HG03378 (cell line): Measurements from ENCODE around the gene CHRNB2.

ENCODE experiments used
- ATAC-seq: cut with Tn5 transposase; IDR thresholded peaks from one replicate; pipeline ENCODE4 v1.9.1; 2021; ENCODE audit warnings: mild to moderate bottlenecking, moderate library complexity; ENCODE audit not compliant: unreplicated experiment

The CHRNB2 gene

GRCh38 chr1:154551474-154551873 is 16.1 kb upstream of the CHRNB2 start:
- ATAC-seq = no peak

GRCh38 chr1:154552036-154552435 is 15.5 kb upstream of the CHRNB2 start:
- no peak for ATAC-seq

GRCh38 chr1:154553056-154554030 is 14.2 kb upstream of the CHRNB2 start:
- no peak for ATAC-seq

DNA sequence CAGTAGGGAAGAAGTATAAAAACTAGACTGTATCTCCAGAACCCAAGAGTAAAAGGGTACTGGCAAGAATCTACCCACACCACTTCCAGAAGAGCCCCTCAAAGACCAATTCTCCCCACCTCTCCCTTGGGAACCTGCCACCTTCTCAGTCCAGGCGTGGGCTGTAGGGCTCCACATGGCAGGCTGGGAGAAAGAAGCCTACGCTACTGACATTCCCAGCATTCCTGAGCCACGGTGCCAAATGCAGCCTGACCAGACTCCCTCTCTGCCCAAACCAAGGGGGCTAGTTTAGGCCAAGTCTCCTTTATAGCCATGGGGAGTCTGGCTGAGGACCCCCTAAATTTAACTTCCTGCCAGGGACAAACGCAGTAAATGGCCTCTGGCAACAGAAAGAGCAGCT is 11.2 kb upstream of the CHRNB2 start:
- ATAC-seq = no peak

- no peak for ATAC-seq
Observed at GRCh38 chr1:154557248-154557938, 10.2 kb upstream of the CHRNB2 start.

DNA sequence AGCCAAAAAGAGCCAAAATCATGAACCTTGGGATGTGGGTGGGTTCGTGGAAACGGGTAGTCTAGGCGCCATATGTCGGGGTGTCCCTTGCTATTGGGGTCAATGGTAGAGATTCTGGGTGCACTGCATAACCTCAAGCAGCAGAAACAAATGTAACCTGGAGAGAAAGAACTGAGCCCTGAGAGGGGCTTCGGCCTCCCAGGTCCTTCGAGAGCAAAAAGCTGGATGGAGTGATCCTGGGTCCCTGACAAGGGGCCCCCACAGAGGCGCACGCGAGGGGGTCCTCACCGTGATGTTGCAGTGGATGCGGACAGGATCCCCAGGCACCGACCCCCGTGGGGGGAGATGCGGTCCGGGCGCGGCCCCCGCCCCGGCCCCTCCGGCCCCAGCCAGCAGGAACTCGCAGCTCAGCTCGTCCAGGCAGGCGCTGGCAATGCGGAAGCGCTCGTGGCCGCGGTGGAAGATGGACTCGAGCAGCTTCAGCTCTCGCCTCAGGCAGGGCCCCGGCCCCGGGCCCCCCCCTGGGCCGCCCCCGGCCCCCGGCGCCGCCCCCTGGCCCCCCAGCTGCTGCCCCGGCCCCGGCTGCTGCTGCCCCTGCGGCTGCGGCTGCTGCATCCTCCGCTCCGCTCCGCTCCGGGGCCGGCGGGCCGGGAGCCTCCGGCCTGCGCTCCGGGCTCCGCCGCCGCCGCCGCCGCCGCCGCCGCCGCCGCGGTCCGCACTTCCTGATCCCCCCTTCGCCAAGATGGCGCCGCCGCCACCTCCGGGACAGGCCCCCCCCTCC is 9.4 kb upstream of the CHRNB2 start, which contains the start of gene UBE2Q1:
Gene UBE2Q1, minus strand, starts transcription at position 724 of the 781 bp plus-strand sequence. Its CDS starts 109 bp downstream, at position 615.
- no peak for ATAC-seq

- peak; percentile 71 for ATAC-seq
Observed at GRCh38 chr1:154558720-154559465, 8.7 kb upstream of the CHRNB2 start.

- peak; percentile 60 for ATAC-seq
Observed at GRCh38 chr1:154559466-154560044, 8.0 kb upstream of the CHRNB2 start.

DNA sequence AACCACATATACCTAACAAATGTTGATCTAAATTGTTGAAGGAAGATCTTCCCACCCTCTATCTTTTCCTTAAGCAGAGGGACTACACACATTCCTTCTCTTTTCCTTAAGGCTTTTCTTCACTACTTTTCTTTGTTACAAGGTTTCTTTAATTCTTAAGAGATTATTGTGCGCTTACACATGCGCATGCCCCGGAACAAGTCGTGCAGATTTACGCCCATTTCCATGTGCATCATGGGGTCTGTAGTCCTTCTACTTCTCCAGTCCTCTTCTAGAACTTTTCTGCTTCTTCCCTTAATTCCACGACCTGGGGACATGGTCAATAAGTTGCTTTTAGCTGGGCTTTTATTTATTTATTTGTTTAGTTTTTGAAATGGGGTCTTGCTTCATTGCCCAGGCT is 1.7 kb upstream of the CHRNB2 start:
- no peak for ATAC-seq

- no peak for ATAC-seq
Observed at GRCh38 chr1:154568157-154568815, 708 bp downstream of the CHRNB2 start.

GRCh38 chr1:154571244-154571963 is 3.8 kb downstream of the CHRNB2 start:
- no peak for ATAC-seq

DNA sequence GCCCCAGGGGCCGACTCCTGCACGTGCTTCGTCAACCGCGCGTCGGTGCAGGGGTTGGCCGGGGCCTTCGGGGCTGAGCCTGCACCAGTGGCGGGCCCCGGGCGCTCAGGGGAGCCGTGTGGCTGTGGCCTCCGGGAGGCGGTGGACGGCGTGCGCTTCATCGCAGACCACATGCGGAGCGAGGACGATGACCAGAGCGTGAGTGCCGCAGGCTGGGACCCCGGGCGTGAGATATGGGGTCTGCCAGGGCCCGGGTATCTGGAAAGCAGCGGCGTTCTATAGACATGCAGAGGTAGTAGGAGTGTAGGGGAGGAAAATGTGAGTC is 4.3 kb downstream of the CHRNB2 start:
- no peak for ATAC-seq

DNA sequence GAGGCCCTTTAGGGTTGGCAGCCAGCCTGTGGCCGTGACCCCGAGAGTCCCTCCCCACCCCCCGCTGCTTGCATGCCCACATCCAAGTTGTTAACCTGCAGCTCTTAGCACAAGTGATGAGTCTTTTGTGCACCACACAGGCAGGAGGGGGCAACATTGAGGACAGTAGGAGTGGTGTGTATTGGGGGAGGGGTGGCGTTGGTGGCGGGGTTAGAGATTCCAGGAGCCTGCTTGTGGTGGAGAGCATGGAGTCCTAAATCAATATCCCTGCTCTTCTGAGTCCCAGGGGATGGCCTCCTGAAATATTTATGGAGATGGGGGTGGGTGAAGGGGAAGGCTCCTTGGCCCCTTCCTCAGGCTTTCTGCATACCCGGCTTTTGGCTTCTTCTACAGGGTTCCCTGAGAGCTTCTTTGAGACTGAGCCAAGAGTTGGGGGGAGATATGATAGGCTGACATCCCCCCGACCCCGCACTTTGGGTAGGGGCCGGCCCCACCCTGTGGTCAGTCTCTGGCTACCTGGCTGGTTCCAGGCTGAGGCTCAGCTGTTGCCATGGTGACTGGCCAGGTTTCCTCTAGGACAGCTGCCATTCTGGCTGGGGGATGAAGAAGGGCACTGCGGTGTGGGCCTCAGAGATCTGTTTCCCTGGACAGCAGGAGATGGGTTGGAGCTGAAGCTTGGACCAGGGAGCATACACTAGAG is 5.0 kb downstream of the CHRNB2 start:
- ATAC-seq = no peak

DNA sequence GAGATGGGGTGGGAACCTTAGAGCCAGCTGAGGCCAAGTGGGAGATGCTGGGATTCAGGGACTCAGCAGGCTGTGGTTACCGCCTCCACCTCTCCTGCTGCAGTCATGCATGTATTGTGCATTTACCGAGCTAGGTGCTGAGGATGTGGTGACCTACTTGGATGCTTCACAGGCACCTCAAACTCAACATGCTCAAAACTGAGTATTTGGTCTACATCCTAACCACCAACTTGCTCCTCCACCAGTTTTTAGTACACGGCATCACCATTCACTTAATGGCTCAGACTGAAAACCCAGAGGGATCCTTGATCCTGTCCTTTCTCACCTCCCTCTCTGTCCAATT is 5.6 kb downstream of the CHRNB2 start:
- ATAC-seq = no peak

- no peak for ATAC-seq
Observed at GRCh38 chr1:154574716-154575115, 7.1 kb downstream of the CHRNB2 start.

GRCh38 chr1:154575147-154575927 is 7.8 kb downstream of the CHRNB2 start:
- no peak for ATAC-seq

- no peak for ATAC-seq
Observed at GRCh38 chr1:154575951-154576566, 8.5 kb downstream of the CHRNB2 start.
